Activated T-cell treated with anti-CD3 and anti-CD28 coated beads for 48 hours (primary cell): ENCODE results near the gene RBMS3.
"Not testable (repeated sequence)": the region's sequence is repeated elsewhere in the genome, so short reads cannot be mapped to it uniquely, and the experiment has no call there.

Experiments used
- DNase-seq: peaks from one replicate; pipeline ENCODE4 v3.0.0-alpha.2; 2020; ENCODE audit warnings: low read depth

The RBMS3 gene

DNA sequence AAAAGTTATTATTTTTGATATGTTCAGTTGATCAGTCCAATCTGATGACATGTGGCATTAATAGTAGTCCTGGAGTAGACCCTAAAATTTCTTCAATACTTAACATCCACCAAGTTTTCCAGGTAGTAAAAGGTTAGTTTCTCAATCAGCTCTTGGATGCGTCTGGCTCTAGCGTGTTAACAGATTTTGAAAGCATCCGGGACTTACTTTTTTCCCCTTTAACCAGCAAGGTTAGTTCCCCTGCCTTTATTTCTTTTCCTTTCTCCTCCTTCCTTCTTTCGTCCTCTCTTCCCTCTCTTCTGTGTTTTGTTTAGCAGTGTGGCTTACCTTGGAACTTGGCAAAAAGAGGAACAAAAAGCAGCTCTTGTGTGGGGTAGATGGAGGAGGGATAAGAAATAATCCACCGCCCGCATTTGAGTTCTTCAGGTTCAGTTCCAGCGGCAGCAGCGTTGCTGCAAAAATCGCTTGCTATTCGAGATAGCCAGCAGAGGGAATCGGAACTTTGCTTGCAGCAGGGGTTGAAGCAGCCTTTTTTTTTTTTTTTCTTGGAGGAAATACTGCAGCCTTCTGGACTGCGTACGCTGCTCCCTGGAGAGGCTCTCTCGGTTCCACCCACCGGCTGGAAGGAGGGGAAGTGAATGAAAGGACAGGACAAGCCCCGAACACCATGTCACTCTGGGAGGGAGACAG is at the start of gene RBMS3:
TSS of gene RBMS3 (plus strand) at position 668 of the 690 bp plus-strand sequence.
- no peak for DNase-seq

DNA sequence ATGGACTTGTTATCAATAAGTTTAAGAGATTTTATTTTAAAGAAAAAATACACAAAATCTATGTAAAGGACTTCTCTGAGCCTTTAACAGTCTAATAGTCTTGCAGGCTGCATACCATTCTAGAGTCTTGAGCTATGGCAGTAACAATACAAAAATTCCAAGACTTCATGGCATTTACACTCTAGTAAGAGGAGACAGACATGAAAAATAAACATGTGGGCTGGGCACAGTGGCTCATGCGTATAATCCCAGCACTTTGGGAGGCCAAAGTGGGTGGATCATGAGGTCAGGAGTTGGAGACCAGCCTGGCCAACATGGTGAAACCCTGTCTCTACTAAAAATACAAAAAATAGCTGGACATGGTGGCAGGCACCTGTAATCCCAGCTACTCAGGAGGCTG is 47.7 kb upstream of the RBMS3 start:
- not testable (repeated sequence) for DNase-seq

DNA sequence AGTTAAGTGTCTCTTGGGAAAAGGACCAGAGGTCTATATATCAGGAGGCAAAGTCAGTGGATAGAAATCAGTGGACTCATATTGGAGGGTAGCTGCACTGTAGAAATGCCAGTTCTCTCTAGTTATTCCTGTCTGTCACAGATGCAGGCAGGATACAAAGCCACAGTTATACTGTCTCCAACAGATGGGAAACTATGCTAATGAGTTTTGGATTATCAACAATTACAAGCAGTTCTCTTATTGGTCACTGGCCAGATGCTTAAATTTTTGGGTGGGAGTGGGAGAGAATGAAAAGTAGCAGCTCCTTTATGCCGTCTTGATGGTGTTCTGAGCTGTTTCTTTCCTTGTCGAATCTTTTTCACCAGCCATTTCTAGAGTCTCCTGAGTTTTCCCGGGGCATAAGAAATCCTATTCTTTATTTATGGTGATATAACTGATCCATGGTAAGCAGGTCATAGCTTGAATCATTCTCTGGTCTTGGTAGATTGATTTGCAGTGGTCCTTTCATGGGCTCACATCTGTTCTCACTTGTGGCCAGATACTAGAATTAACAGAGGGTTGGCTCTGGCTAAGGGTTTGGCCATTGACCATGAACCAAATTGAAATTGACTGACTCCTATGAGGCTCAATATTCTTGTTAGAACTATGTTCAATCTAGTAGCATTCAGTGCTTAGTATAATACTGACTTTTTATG is 44.6 kb upstream of the RBMS3 start:
- DNase-seq: no peak

DNA sequence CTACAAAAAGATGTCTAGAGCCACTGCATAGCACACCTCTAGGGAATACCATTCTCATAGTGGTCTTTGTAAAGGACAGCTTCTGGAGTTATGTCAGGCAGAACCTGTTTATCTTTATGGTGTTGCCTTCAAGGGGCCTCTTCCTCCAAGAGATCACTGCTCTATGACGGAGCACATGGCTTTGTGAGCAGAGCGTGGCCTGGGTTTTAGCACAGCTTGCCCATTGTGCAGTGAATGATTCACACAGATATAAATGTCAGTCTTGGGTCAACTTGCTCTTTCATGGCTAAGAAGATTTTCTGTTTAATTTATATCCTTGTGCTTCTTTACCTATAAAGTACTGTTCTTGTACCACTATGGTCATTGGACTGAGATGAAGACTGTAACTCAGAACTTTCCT is 41.5 kb upstream of the RBMS3 start:
- no peak for DNase-seq

DNA sequence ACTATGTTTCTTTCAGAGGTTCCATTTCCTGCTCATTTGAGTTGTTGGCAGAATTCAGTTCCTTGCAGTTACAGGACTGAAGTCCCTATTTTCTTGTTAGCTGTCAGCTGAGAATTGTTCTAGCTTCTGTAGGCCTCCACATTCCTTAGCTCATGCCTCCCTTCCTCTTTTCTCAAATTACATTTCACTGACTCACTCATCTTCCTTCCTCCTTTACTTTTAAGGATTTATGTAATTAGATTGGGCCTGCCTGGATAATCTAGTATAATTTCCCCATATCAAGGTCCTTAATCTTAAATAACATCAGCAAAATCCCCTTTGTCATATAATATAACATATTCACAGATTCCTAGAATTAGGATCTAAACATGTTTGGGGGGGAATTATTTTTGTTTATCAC is 40.6 kb upstream of the RBMS3 start:
- no peak for DNase-seq

DNA sequence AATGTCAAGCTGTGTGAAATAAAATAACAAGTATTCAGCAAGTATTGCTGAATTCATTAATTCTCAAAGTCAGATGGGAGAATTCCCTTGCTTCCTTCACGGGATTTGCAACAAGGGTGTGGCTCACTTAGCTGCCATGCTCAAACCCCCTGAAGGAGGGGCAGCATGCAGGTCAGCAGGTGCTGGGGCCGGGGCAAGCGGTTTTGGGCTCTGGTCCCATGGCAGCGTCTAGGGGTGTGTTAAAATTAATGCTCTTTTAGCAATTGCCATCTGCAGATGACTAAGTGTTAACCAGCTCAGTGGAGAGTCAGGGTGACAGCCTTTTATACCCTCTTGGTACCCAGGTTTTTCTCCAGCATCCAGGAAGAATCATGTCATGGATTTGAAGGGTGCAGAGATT is 40.0 kb upstream of the RBMS3 start:
- DNase-seq: no peak

DNA sequence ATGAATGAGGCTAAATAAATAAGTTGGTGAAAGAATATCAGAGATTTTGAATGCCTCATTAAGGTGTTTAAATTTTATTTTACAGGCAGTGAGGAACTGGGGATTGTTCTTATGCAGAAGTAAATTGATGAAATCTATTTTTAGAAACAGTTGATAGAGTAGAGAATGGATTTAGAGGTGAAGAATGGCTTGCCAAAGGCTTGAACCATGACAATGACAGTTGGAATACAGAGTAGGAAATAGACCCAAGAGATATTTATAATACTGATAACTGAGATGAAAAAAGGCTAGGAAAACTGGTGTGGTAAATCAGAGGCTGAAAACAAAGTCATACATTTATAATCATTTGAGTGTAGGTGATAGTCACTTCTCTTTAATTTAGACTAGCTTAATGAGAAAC is 39.0 kb upstream of the RBMS3 start:
- DNase-seq: no peak

DNA sequence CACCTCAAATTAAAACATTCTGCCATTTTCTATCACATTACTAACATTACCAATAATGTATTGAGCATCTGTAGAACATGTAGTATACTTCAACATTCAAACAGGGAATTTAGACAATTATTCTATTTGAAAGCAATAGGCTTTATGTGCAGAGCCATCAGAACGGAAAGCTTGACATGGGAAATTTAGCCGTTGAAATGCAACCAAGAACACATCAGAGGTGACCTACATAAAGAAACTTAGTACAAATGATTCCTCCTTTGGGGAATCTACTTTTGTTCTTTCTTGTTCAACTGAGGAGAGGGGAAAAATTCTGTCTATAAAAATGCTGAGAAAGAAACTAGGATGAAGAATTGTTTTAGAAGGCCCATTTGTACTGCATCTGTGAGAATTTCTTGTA is 38.6 kb upstream of the RBMS3 start:
- DNase-seq: no peak

DNA sequence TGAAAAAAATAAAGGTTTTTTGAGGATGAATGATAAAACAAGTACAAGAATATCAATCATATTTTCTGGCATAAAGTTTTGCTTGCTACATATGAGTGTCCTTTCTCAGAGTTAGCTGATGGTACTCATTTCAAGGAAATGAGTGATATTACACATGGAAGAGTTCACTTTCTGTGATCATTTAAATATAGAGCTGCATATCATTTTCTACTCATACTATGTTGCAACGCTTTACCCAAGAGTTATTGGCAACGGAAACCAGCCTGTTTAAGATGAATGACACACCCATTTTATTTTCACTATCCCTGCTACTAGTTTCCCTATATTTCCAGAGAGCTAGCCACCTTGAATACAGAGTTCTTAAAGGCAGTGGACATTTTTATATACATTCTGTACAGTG is 35.4 kb upstream of the RBMS3 start:
- no peak for DNase-seq

DNA sequence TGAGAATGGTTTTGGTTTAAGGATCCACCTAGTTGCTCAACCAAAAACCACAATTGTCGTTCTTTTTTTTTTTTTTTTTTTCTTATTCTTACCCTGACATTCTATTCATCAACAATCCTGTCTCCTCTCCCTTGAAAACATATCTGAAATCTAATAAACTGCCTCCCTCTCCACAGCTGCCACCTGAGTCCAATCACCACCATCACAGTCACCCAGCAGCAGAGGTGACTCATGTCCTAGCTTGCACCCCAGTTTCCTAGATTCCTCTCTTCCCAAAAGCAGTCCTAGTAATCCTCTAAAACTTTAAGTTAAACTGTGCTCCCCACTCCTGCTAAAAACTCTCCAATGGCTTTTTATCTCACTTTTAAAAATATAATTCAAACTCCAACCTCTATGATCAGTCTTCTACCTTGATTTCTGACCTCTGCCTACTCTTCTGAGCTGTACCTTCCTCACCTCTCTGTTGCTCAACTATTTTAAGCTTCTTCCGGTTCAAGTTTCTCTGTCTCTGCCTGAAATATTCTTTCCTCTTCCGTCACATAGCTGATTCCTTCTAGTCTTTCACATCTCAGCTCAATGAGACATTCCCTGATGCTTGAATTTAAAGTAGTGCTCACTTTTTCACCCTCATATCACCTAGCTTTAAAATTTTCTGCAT is 33.7 kb upstream of the RBMS3 start:
- no peak for DNase-seq

DNA sequence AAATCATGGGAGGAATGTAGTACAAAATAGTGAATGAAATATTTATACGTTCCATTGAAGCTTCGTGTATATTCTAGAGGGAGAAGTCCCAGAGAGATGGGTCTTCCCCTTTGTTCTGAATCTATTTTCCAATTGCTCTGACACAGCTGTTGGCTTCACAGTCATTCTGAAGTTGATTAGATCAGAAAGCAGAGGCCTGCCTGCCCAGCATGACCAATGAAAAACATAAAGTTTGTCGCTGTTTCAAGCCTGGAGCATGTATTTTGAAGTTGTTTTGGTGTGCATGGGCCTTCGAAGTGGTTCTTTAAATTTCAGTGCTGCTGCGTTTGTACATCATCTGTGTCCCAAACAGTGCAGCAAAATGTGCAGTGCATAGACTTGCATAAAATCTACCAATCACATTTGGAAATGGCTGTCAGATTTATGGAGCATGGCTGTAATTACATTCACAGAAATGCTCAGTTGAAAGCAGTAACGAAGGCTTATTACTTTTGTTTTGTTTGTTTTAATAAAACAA is 31.0 kb upstream of the RBMS3 start:
- DNase-seq: no peak

DNA sequence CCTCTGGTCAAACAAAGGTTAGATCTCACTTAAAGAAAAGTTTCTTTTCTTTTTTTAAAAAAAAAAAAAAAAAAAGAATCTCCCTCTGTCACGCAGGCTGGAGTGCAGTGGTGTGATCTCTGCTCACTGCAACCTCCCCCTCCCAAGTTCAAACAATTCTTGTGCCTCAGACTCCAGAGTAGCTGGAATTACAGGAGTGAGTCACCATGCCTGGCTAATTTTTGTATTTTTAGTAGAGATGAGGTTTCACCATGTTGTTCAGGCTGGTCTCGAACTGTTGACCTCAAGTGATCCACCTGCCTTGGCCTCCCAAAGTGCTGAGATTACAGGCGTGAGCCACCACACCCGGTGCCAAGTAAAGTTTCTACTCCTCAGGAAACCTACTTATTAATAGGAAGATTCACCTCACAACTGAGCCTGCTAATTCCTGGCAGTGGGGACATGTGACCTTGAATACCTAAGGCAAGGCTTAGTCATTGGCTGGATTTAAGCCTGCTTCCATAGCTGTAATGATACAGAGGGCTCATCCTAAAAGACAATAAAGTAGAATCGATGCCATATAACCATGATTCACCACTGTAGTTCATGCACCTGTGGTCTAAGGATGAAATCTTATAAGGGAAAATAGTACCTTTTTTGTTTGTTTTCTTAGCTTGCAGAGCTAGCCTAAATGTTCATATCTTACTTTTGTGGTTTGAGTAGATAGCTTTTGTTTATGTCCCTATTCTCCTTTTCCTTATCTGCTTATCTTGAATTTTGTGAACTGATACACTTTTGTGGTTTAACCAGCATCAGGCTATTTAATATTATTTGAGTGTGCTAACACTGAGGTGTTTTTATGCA is 24.8 kb upstream of the RBMS3 start:
- DNase-seq: no peak

DNA sequence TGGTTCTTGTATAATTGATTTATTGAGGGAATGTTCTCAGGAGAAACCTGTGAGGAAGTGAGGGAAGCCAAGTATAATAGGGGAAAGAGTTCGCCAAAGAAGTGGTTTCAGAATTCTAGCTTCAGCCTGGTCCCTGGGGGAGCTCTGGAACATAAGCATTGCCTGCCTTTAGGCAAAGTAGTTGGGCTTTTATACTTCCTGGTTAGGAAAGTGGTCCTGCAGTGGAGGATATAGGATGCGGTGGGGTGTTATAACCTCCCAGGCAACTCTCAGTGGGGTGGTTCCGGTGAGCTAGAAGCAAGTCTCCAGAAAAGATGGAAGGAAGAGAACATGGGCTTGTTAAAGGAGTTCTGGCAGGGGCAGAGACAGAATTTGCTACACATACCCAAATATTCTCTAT is 22.7 kb upstream of the RBMS3 start:
- DNase-seq: no peak

DNA sequence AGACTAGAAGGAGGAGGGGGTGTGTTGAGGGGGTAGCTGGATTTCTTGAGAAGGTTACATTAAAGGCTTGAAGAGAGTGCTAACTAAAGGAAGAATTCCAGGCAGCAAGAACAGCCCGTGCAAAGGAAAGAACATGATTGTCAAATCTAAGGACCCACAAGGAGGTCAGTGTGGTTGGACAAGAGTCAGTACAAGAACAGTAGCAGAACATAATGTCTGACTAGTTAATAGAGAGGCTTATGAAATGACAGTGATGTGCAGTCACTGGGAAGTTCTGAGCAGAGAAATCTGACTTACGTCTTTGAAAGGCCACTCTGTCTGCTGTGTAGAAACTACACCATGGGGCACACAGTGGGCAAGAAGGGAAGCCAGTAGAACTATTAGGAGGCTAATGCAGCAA is 19.8 kb upstream of the RBMS3 start:
- no peak for DNase-seq

DNA sequence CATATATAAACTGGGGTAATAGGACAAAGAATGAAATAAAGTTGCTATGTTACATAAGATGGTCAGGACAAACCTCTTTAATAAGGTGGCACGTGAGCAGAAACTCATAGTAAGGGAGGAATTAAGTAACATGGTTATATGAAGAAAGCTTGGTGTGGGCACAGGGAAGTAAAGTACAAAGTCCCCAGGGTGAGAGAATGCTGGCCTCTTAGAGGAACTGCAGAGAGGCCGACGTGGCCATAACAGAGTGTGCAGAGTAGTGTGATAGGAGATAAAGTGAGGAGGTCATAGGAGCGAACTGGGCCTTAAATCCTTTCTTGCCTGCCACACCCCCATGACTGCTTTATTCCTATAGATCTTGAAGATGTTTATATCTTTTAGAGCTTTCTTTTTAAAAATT is 17.4 kb upstream of the RBMS3 start:
- DNase-seq: no peak

DNA sequence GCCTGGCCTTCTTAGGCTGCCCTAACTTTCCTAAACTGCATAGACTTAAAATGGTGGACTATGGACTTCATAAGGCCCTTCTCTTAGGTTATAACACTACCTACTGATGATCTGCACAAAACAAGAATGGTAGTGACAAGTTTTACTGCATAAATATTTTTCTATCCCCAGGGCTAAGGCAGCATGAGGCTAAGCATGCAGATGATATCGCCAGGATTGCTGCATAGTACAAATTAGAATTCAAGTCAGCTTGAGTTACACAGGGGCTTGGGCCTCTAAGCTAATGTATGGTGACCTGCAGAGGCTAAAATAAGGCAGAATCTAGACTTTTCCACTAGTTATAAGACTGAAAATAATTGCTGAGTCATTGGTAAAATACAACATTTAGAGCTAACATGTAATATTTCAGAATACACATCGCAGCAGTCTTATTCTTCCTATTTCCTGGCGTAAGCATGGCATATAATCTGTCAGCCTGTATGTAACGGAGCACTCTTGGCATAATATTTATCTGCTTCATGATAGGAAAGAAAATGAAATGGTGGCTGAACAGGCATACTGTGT is 15.3 kb upstream of the RBMS3 start:
- no peak for DNase-seq

DNA sequence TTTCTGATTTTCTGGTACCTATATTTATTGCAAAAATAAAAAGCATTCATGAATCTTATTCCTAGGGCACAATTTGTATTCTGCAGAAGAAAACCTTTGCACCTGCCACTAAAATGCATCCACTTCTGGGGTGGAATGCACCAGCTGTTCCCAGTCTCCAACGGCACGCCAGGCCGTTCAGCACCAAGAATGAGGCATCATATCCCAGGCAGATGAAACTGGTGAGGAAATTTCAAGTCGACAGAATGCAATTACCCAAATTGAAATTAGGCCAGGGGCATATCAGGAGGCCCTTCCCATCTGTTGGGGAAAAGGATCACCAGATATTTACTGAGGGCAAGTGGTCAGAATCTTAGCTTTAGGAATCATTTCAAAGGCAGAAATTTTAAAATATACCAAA is 13.6 kb upstream of the RBMS3 start:
- DNase-seq: no peak

DNA sequence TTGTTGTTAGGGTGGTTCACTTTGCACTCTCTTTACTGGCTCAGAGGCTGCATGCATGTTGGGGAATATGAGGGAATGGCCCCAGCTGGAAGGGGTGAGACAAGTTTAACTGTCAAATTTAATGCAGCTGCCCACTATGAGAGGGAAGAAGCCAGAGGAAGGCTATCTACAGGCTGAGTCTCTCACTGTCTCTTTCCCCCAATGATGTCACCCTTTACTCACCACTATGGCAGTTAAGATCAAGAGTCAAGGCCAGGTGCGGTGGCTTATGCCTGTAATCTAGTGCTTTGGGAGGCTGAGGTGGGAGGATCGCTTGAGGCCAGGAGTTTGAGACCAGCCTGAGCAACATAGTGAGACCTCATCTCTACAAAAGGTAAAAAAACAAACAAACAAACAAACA is 12.2 kb upstream of the RBMS3 start:
- DNase-seq: no peak

DNA sequence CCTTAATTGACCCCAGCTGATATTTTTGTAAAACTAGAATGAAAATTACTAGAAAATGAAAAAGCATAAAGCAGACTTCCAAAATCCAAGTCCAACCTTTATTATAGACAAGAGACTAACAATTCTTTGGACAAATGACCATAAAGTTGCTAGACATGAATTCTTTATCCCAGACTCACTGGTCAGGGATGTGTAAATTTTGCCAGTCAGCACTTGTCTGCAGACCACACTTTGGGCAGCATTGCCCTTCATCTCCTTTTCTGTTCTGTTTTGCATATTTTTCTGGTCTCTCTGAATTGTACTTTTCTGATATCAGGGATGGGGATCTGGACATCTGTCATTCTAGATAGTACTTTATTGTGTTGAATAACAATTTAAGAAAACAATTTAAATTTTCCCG is 10.1 kb upstream of the RBMS3 start:
- DNase-seq: no peak

DNA sequence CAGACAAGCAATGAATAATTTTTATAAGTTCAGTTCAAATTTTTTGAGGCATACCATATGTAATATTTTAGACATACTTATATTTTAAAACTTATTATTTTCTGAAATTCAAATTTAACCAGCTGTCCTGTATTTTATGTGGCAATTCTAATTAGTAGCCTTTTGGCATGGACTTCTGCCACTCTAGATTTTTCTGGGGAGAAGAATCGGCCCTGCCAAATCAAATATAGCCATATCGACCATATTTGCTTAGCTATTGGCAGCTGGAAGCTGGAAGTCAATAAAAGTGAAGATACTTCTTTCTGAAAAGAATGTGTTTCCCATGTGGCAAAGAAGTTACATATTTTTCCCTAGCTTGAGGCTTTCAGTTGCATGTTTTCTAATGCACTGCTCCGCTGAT is 9.4 kb upstream of the RBMS3 start:
- DNase-seq: no peak

DNA sequence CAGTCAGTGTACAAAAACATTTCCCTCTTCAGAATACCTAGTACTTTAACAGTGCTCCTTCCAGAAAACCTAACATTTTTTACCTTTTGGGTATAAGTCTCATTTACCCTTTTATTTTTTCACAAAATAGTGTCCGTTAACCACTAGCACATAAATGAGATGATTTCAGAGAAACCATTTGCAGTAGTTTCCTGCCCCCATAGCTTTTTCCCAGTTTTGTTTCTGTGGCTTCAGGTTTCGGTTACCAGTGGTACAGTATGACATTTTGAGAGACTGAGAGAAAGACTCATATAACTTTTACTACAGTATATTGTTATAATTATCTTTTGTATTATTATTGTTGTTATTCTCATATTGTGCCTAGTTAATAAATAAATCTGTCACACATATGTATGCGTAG is 6.2 kb upstream of the RBMS3 start:
- no peak for DNase-seq

DNA sequence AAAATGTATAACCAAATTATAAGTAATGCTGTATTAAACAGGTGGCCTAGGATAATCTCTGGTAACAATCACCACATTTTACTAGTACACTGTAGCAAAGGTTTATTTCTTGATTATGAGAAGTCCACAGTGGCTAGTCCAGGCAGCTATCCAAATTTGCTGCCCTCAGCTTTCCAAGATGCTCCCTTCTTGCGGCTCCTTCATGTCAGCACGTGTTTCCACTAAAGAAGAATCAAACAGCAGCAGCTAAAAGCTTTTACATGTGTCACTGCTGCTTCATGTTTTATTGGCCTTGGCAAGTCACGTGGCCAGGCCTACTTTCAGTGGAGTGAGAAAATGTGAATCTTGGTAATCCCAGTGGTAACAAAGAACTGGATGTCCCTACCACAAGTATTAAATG is 5.6 kb upstream of the RBMS3 start:
- DNase-seq: no peak
